ENCODE results near the gene CPNE9. TPM values are rescaled to one million over a fixed set of nuclear protein-coding genes. Genes with fewer than 3 reads are reported as not detected.

The CPNE9 gene
- total RNA-seq, 4 donors from 2014 or later = not detected

DNA sequence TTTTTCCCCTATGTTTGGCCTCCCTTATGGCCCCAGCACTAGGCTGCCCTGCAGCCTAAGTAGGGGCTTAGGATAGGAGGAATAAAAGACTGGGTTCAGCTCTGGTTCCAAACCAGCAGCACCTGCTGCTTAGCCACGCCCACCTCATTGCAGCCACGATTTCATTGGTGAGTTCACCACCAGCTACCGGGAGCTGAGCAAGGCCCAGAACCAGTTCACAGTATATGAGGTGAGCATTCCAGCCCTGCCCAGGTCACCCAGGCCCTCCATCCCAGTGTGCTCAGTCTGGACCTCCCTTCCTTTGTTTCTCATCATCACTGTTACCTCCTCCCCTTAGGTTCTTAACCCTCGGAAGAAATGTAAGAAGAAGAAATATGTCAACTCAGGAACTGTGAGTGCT, 11.5 kb downstream of the CPNE9 start:
- no peak for DNase-seq
- Histone ChIP-seq H3K27me3 (no peaks in the 10 kb centered on the region), H3K36me3 (no peaks in the 10 kb centered on the region), H3K9me3 (no peaks in the 10 kb centered on the region), H3K27ac (no peak overlapping the region), H3K4me1 (no peaks in the 10 kb centered on the region), H3K4me3 (no peak overlapping the region)
- TF ChIP-seq, protein P1, sequence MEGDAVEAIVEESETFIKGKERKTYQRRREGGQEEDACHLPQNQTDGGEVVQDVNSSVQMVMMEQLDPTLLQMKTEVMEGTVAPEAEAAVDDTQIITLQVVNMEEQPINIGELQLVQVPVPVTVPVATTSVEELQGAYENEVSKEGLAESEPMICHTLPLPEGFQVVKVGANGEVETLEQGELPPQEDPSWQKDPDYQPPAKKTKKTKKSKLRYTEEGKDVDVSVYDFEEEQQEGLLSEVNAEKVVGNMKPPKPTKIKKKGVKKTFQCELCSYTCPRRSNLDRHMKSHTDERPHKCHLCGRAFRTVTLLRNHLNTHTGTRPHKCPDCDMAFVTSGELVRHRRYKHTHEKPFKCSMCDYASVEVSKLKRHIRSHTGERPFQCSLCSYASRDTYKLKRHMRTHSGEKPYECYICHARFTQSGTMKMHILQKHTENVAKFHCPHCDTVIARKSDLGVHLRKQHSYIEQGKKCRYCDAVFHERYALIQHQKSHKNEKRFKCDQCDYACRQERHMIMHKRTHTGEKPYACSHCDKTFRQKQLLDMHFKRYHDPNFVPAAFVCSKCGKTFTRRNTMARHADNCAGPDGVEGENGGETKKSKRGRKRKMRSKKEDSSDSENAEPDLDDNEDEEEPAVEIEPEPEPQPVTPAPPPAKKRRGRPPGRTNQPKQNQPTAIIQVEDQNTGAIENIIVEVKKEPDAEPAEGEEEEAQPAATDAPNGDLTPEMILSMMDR (IDR thresholded peaks at IDR 0.05 in 4 of 5, conservative IDR thresholded peaks at IDR 0.05 in 1 of 5) = no peak
- no peak for TF ChIP-seq POLR2A (IDR thresholded peaks at IDR 0.05)
- intact Hi-C loops (cut with DNase I; ENCODE audit: low total_unique reads) = no loop called here
- in situ Hi-C loops (cut with MboI; ENCODE audit: low sequenced_read_pairs in 4 of 4) = no loop called here
- ATAC-seq = no peak

DNA sequence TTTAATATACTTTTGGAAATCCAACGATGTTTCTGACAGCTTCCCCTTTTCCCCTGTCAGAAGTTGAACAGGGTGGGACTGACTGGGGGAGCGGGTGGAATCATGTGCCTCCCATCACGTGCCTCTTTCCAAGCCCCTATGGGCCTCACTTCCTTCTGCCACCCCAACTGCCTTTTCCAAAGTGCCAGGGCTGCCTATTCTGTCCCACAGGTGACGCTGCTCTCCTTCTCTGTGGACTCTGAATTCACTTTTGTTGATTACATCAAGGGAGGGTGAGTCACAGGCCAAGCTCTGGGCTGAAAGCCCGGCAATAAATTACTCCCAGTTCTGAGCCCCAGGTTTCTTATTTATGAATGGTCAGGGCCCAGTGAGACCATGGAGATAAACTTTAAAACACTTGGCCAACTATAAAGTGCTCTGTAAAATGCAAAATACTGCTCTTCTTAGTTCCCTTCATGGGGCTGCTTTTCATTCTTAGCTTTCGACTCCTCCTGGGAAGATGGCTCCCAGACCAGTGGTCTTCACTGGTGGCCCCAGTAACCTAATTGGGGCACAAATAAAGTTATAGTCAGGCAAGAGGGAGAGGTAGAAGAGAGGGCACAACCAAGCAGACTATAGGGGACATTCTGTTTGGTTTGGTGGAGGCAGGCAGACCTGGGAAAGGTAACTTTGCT, 12.3 kb downstream of the CPNE9 start:
- intact Hi-C loops (cut with DNase I; ENCODE audit: low total_unique reads) (no loop called here), in situ Hi-C loops (cut with MboI; ENCODE audit: low sequenced_read_pairs in 4 of 4) (no loop called here)
- Histone ChIP-seq H3K9me3 (no peaks in the 10 kb centered on the region), H3K36me3 (no peaks in the 10 kb centered on the region), H3K4me1 (no peaks in the 10 kb centered on the region), H3K27me3 (no peaks in the 10 kb centered on the region), H3K27ac (peak overlapping the region in 1 of 4 donors; percentile 27), H3K4me3 (no peak overlapping the region)
- TF ChIP-seq, protein P1 (IDR thresholded peaks at IDR 0.05 in 4 of 5, conservative IDR thresholded peaks at IDR 0.05 in 1 of 5) = peak; percentile 51 to 67 (median 58)
- no peak for TF ChIP-seq POLR2A (IDR thresholded peaks at IDR 0.05)
- ATAC-seq (peak; percentile 94 to 99), DNase-seq (peak; percentile 66 to 75)

DNA sequence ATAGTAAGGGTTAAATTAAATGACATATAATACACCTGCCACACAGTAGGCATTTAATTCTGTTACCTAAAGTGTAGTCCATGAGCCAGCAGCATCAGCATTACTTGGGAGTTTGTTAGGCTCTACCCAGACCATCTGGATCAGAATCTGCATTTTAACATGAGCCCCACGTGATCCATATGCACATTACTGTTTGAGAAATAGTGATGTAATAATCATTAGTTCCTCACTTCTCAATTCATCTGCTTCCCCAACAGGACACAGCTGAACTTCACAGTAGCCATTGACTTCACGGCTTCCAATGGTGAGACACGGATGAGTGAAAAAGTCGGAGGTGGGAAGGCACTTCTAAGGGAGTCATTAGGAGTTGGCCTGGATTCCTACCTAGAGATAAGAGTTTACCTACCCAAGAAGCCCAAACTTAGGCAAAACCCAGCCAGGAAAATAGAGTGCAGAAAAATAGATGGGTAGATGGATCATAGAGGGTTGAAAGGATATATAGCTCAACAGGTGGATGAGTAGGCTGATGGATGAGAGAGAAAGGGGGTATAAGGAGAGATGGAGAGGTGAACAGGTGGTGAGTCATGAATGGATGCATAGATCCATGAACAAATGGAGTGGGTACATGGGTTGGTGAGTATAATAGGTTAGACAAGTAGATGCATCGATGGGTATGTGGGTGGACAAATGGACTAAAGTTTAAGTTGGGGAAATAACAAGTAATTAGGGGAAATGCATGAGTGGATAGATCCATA, 13.3 kb downstream of the CPNE9 start:
- Histone ChIP-seq H3K4me3 (no peak overlapping the region), H3K36me3 (no peaks in the 10 kb centered on the region), H3K27ac (no peak overlapping the region), H3K4me1 (no peaks in the 10 kb centered on the region), H3K9me3 (no peaks in the 10 kb centered on the region), H3K27me3 (no peaks in the 10 kb centered on the region)
- in situ Hi-C loops (cut with MboI; ENCODE audit: low sequenced_read_pairs in 4 of 4) (no loop called here), intact Hi-C loops (cut with DNase I; ENCODE audit: low total_unique reads) (no loop called here)
- ATAC-seq = peak in 1 of 2 donors; percentile 10
- no peak for DNase-seq
- TF ChIP-seq, protein P1 (IDR thresholded peaks at IDR 0.05 in 4 of 5, conservative IDR thresholded peaks at IDR 0.05 in 1 of 5) = no peak
- TF ChIP-seq POLR2A (IDR thresholded peaks at IDR 0.05) = no peak

DNA sequence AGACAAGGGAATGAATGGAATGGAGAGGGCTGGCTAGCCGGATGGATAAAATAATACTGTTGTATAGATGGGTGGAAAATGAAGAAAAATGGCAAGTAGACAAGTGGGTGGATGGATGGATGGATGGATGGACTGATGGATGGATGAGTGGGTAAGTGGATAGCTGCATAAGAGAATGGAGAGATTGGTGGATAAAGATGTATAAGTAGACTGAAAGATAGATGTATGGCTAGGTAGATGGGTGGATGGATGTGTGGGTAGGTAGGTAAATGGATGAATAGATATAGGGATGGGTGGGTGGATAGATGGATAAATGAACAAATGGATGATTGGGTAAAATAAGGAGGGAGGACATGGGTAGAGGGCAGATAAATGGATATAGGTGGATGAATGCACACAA, 13.9 kb downstream of the CPNE9 start:
- Histone ChIP-seq H3K27ac (no peak overlapping the region), H3K36me3 (no peaks in the 10 kb centered on the region), H3K4me3 (no peak overlapping the region), H3K9me3 (no peaks in the 10 kb centered on the region), H3K4me1 (no peaks in the 10 kb centered on the region), H3K27me3 (no peaks in the 10 kb centered on the region)
- in situ Hi-C loops (cut with MboI; ENCODE audit: low sequenced_read_pairs in 4 of 4) = no loop called here
- intact Hi-C loops (cut with DNase I; ENCODE audit: low total_unique reads) = no loop called here
- TF ChIP-seq POLR2A (IDR thresholded peaks at IDR 0.05) = no peak
- TF ChIP-seq, protein P1 (IDR thresholded peaks at IDR 0.05 in 4 of 5, conservative IDR thresholded peaks at IDR 0.05 in 1 of 5) = no peak
- ATAC-seq (no peak), DNase-seq (no peak)
